H9 (cell line): ENCODE data around the gene CAB39. TPM values are rescaled to one million over a fixed set of nuclear protein-coding genes. Genes with fewer than 3 reads are reported as not detected.

ENCODE experiments used
- DNase-seq: peaks from one replicate; pipeline ENCODE4 v3.0.0-alpha.2; 2017
- H2AFZ ChIP-seq: one replicate; pipeline ENCODE4 v1.6.1; 2013; ENCODE audit warnings: mild to moderate bottlenecking, low read length, control low read depth, moderate library complexity
- H2AK5ac ChIP-seq: 2 replicates; pipeline ENCODE4 v1.6.1; 2013; ENCODE audit warnings: low read length, control low read depth, mixed read lengths; ENCODE audit not compliant: insufficient read length
- H2BK120ac ChIP-seq: one replicate; pipeline ENCODE4 v1.6.1; 2013; ENCODE audit warnings: low read depth, mild to moderate bottlenecking, low read length, control low read depth, inconsistent platforms; ENCODE audit not compliant: poor library complexity, severe bottlenecking
- H2BK12ac ChIP-seq: 2 replicates; pipeline ENCODE4 v1.6.1; 2013; ENCODE audit warnings: low read length, control low read depth, mixed read lengths, low read depth; ENCODE audit not compliant: insufficient read length
- H2BK15ac ChIP-seq: 2 replicates; pipeline ENCODE4 v1.6.1; 2013; ENCODE audit warnings: low read depth, low read length, control low read depth
- H2BK20ac ChIP-seq: one replicate; pipeline ENCODE4 v1.6.1; 2013; ENCODE audit warnings: low read depth, mild to moderate bottlenecking, low read length, control low read depth, inconsistent platforms; ENCODE audit not compliant: poor library complexity, severe bottlenecking
- H2BK5ac ChIP-seq: 2 replicates; pipeline ENCODE4 v1.6.1; 2013; ENCODE audit warnings: low read length, control low read depth, mixed read lengths; ENCODE audit not compliant: insufficient read length
- H3K14ac ChIP-seq: 2 replicates; pipeline ENCODE4 v1.6.1; 2013; ENCODE audit warnings: low read length, control low read depth; ENCODE audit not compliant: insufficient read depth
- H3K18ac ChIP-seq: 2 replicates; pipeline ENCODE4 v1.6.1; 2013; ENCODE audit warnings: low read depth, mild to moderate bottlenecking, mixed read lengths, low read length, control low read depth; ENCODE audit not compliant: insufficient read length
- H3K23ac ChIP-seq: 2 replicates; pipeline ENCODE4 v1.6.1; 2013; ENCODE audit warnings: low read length, control low read depth, mixed read lengths, low read depth; ENCODE audit not compliant: insufficient read length
- H3K23me2 ChIP-seq: 2 replicates; pipeline ENCODE4 v1.6.1; 2013; ENCODE audit warnings: low read depth, mild to moderate bottlenecking, mixed read lengths, low read length, control low read depth; ENCODE audit not compliant: insufficient read length, poor library complexity, severe bottlenecking
- H3K27ac ChIP-seq: 2 replicates; pipeline ENCODE4 v1.5.1; 2013; ENCODE audit warnings: low read length, control low read depth, mixed read lengths, low read depth; ENCODE audit not compliant: insufficient read length
- H3K27me3 ChIP-seq: 2 replicates; pipeline ENCODE4 v1.6.1; 2013; ENCODE audit warnings: low read length, control low read depth, inconsistent platforms; ENCODE audit not compliant: insufficient read depth
- H3K4ac ChIP-seq: 2 replicates; pipeline ENCODE4 v1.6.1; 2013; ENCODE audit warnings: low read depth, mild to moderate bottlenecking, control low read depth, inconsistent platforms, low read length, moderate library complexity
- H3K4me1 ChIP-seq: 2 replicates; pipeline ENCODE4 v1.6.1; 2013; ENCODE audit warnings: low read length, control low read depth, inconsistent platforms; ENCODE audit not compliant: insufficient read depth
- H3K4me2 ChIP-seq: 2 replicates; pipeline ENCODE4 v1.6.1; 2013; ENCODE audit warnings: low read length, control low read depth, mixed read lengths; ENCODE audit not compliant: insufficient read length, insufficient read depth
- H3K56ac ChIP-seq: 2 replicates; pipeline ENCODE4 v1.6.1; 2013; ENCODE audit warnings: low read depth, mild to moderate bottlenecking, mixed read lengths, low read length, control low read depth; ENCODE audit not compliant: insufficient read length
- H3K79me1 ChIP-seq: 2 replicates; pipeline ENCODE4 v1.6.1; 2013; ENCODE audit warnings: low read depth, mild to moderate bottlenecking, moderate library complexity, low read length, control low read depth, inconsistent platforms; ENCODE audit not compliant: insufficient read depth, poor library complexity, severe bottlenecking
- H3K79me2 ChIP-seq: 2 replicates; pipeline ENCODE4 v1.6.1; 2013; ENCODE audit warnings: low read length, control low read depth, inconsistent platforms; ENCODE audit not compliant: insufficient read depth
- H3K9ac ChIP-seq: 2 replicates; pipeline ENCODE4 v1.6.1; 2013; ENCODE audit warnings: low read length, control low read depth, mixed read lengths; ENCODE audit not compliant: insufficient read length; ENCODE audit errors: extremely low read depth
- H3K9me3 ChIP-seq: one replicate; pipeline ENCODE4 v1.6.1; 2013; ENCODE audit warnings: low read depth, low read length, inconsistent platforms; ENCODE audit not compliant: control insufficient read depth
- H3T11ph ChIP-seq: one replicate; pipeline ENCODE4 v1.6.1; 2013; ENCODE audit warnings: mild to moderate bottlenecking, low read length, control low read depth, inconsistent platforms
- H4K20me1 ChIP-seq: one replicate; pipeline ENCODE4 v1.6.1; 2013; ENCODE audit not compliant: control insufficient read depth, insufficient read length, insufficient read depth
- H4K5ac ChIP-seq: 2 replicates; pipeline ENCODE4 v1.6.1; 2013; ENCODE audit warnings: low read depth, mild to moderate bottlenecking, mixed read lengths, low read length, control low read depth; ENCODE audit not compliant: insufficient read length
- H4K8ac ChIP-seq: replicated peaks from 2 replicates; pipeline ENCODE4 v1.6.1; 2013; ENCODE audit warnings: low read length, control low read depth, mixed read lengths, low read depth; ENCODE audit not compliant: insufficient read length
- H4K91ac ChIP-seq: 2 replicates; pipeline ENCODE4 v1.6.1; 2013; ENCODE audit warnings: low read depth, mild to moderate bottlenecking, moderate library complexity, mixed read lengths, low read length, control low read depth; ENCODE audit not compliant: insufficient read length
- H3K27ac Mint-ChIP-seq, 3 experiments: 2 replicates in 2 of 3; 3 replicates in 1 of 3; pipeline ENCODE4 v1.8.0; 2020 to 2021; ENCODE audit warnings: mixed read lengths in 3 of 3, mild to moderate bottlenecking in 1 of 3, moderate library complexity in 1 of 3
- H3K27me3 Mint-ChIP-seq: 2 replicates; pipeline ENCODE4 v1.8.0; 2021; ENCODE audit warnings: low read depth, mild to moderate bottlenecking, moderate library complexity, mixed read lengths
- H3K36me3 Mint-ChIP-seq, 3 experiments: 2 replicates in 2 of 3; 3 replicates in 1 of 3; pipeline ENCODE4 v1.8.0; 2020 to 2021; ENCODE audit warnings: low read depth in 3 of 3, mixed read lengths in 3 of 3; ENCODE audit not compliant: insufficient read depth in 1 of 3
- H3K4me1 Mint-ChIP-seq, 2 experiments: 2 replicates each; pipeline ENCODE4 v1.8.0; 2020; ENCODE audit warnings: mixed read lengths in 2 of 2
- H3K4me3 Mint-ChIP-seq, 2 experiments: 2 replicates in 1 of 2; 3 replicates in 1 of 2; pipeline ENCODE4 v1.8.0; 2020 to 2021; ENCODE audit warnings: mild to moderate bottlenecking in 2 of 2, mixed read lengths in 2 of 2, moderate library complexity in 1 of 2
- H3K9me3 Mint-ChIP-seq, 2 experiments: 2 replicates in 1 of 2; 3 replicates in 1 of 2; pipeline ENCODE4 v1.8.0; 2020; ENCODE audit warnings: mild to moderate bottlenecking in 2 of 2, mixed read lengths in 2 of 2, moderate library complexity in 1 of 2
- CTCF ChIP-seq: fragments of 200-600 bp; sonication (generic); conservative IDR thresholded peaks from 3 replicates; pipeline ENCODE4 v1.8.0; 2021; ENCODE audit warnings: antibody characterized with exemption, mild to moderate bottlenecking
- WGBS: extraction: QIAGEN DNeasy Blood & Tissue Kit; methylation state at CpG from one replicate; pipeline ENCODE4 v1.1.7; 2013; ENCODE audit warnings: missing lambda C conversion rate, low lambda C conversion rate, mixed read lengths; ENCODE audit not compliant: insufficient read length; ENCODE audit errors: extremely low coverage; 5-methylcytosine and 5-hydroxymethylcytosine counted together
- total RNA-seq: library from RNA; stranded (reverse); gene quantifications from 2 replicates; pipeline ENCODE4 v1.2.1, GENCODE V29; 2021

The CAB39 gene
- total RNA-seq, 1 experiment from 2014 or later = 42.7 TPM

GRCh38 chr2:230668184-230668938 lies 44.3 kb upstream of the CAB39 start:
- H2BK20ac ChIP-seq = no peak overlapping the region
- H3K4me1 ChIP-seq = peaks cover 5% of the 10 kb centered on the region; the same call in 1 of the 2 replicates
- no peaks in the 10 kb centered on the region; the same call in 1 of the 2 replicates for H3K27me3 ChIP-seq
- H3K18ac ChIP-seq = no peak overlapping the region
- no peak overlapping the region for H2AFZ ChIP-seq
- no peak overlapping the region for H3K56ac ChIP-seq
- no peaks in the 10 kb centered on the region for H3K23me2 ChIP-seq
- WGBS = no CpG with 5 or more reads among the region's 12 CpGs
- H3K79me1 ChIP-seq = no peaks in the 10 kb centered on the region
- no peak overlapping the region for H3K27ac ChIP-seq
- no peak overlapping the region for H2BK5ac ChIP-seq
- H3K4ac ChIP-seq = no peak overlapping the region
- H3K14ac ChIP-seq = no peak overlapping the region; the same call in 1 of the 2 replicates
- no peak overlapping the region for H2BK120ac ChIP-seq
- Mint-ChIP-seq H3K27me3 (peaks cover 16% of the 10 kb centered on the region), H3K4me3 (no peak overlapping the region), H3K4me1 (peaks cover 43 to 48% of the 10 kb centered on the region in 2 experiments), H3K9me3 (no peaks in the 10 kb centered on the region; a peak in 1 of 5 replicates), H3K27ac (no peak overlapping the region), H3K36me3 (no peaks in the 10 kb centered on the region; a peak in 1 of 7 replicates)
- no peak for TF ChIP-seq CTCF
- DNase-seq = no peak
- no peak overlapping the region for H4K8ac ChIP-seq
- H2BK15ac ChIP-seq = no peak overlapping the region
- H4K91ac ChIP-seq = no peak overlapping the region
- no peaks in the 10 kb centered on the region for H3K79me2 ChIP-seq
- no peaks in the 10 kb centered on the region for H4K20me1 ChIP-seq
- H2AK5ac ChIP-seq = no peak overlapping the region
- H3K9me3 ChIP-seq = no peaks in the 10 kb centered on the region
- no peak overlapping the region for H3T11ph ChIP-seq
- H3K9ac ChIP-seq = no peak overlapping the region
- H3K4me2 ChIP-seq = no peak overlapping the region
- H2BK12ac ChIP-seq = no peak overlapping the region
- no peak overlapping the region for H4K5ac ChIP-seq
- H3K23ac ChIP-seq = no peak overlapping the region
